GM19468 (cell line): ENCODE measurements around the gene COMMD10.
"Not testable (repeated sequence)": the region's sequence is repeated elsewhere in the genome, so short reads cannot be mapped to it uniquely, and the experiment has no call there.

Experiments used
- ATAC-seq: cut with Tn5 transposase; IDR thresholded peaks from one replicate; pipeline ENCODE4 v1.9.1; 2021; ENCODE audit warnings: mild to moderate bottlenecking, moderate library complexity, moderate number of reproducible peaks; ENCODE audit not compliant: unreplicated experiment; ENCODE audit errors: extremely low read depth

COMMD10 gene

DNA sequence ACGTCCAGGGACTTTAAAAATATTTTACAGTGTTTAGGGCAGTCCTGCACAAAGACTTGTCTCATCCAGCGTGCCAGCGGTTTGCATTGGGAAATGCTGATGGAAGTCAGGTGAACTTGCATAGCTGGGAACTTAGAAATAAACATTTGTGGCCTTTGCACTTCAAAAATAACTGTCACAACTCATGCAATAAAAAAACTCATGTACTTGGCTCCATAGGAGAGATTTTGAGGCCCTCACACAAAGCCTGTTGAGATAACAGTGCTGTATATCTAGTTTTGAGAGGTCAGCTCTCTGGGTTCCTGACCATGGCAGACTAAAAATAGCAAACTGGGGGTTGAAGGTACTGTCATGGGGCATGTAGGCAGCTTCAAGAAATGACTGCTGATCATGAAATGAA lies 5.5 kb downstream of the COMMD10 start:
- ATAC-seq: no peak

DNA sequence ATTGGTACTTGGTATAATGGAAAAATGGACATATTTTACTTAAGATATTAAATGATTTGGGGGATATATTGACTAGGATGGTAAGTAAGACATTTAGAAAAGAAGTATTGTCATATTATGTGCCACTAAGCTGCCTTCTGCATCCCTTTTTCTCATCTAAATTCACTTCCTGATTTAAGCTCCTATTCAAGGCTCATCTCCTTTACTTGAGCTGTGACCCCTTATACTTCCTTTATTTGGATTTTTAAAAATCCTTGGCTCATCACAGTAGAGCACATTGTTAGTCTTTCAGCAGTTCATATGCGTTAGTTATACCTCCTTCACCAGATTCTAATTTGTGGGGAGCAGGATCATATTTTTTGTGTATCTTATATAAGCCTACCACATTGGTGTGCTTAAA lies 6.6 kb downstream of the COMMD10 start:
- no peak for ATAC-seq

DNA sequence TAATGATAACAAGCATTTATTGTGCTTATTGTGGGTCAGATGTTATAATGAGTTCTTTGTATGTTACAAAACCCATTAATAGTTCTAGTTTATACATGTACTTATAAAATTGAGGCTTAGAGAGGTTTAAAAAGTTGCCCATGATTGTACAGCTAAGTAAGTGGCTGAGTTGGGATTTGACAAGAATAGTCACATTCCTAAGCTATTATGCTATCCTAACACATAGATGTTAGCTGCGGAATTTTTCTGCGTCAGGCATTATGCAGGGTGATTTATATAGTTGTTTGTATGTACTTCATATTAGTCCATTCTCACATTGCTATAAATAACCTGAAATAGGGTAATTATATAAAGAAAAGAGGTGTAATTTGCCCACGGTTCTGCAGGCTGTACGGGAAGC lies 12.5 kb downstream of the COMMD10 start:
- no peak for ATAC-seq

DNA sequence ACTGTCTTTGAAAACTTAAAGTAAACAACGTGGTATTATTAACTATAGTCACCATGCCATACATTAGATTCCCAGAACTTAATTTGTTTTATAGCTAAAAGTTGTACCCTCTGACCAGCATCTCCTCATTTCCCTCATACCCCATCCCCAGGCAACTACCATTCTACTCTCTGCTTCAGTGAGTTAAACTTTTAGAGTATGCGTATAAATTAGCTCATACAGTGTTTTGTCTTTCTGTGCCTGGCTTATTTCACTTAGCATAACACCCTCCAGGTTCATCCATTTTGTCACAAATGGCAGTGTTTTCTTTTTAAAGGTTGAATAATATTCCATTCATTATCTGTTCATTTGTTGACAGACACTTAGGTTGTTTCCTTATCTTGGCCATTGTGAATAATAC lies 14.2 kb downstream of the COMMD10 start:
- no peak for ATAC-seq

DNA sequence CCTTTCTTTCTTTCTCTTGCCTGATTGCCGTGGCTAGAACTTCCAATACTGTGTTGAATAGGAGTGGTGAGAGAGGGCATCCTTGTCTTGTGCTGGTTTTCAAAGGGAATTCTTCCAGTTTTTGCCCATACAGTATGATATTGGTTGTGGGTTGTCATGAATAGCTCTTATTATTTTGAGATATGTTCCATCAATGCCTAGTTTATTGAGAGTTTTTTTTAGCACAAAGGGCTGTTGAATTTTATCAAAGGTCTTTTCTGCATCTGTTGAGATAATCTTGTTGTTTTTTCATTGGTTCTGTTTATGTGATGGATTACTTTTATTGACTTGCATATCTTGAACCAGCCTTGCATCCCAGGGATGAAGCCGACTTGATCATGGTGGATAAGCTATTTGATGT lies 20.1 kb downstream of the COMMD10 start:
- ATAC-seq: not testable (repeated sequence)

DNA sequence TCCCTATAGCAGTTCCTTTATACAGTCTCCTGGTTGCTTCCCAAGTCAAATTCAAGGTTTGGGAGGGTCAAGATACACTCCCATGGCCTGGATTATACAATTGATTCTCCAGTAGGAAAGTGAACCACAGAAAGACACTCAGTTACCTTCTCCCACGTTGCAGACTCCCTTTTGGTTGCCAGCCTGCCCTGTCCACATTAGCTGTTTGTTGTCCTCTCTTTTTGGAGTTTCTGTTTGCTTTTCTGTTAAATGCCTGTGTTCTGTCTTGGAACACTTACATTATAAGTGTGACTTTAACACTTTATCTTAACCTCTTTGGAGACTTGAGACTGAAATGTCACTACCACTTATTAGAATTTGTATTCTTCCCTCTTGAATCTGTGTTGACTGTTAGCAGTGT lies 30.3 kb downstream of the COMMD10 start:
- ATAC-seq: no peak

DNA sequence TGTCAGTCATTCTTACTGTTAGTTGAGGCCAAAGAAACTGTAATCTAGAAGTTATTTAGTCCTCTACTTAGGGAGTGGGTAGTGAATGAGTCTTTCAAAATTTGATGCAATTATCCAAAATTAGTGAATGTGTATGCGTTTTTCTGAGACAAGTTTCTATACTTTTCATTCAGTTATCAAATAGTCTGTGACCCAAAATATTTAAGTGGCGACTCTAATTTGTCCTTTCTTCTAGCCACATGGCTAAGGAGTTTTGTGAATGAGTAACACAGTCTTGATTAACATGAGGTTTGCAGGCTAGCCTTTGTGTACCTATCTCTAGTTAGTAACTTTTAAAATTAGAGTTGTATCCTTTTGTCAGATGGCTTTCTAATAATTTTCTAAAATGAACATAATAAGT lies 45.6 kb downstream of the COMMD10 start:
- no peak for ATAC-seq

DNA sequence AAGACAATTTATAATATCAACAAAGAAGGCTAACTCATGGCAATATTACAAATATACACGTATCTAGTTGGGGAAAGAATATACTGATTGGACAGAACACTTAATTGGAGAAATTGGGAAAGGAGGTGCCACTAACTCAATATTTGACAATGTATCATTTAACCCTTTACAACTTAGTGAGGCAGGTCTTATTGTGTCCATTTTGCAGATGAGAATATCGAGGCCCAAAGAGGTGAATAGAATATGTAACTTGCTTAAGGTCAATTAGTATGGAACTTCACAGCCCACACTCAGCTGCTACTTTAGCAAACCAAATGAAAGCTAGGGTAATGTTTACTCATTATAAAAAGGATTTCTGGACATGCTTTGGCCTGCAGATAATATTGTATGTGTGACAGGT lies 46.2 kb downstream of the COMMD10 start:
- ATAC-seq: no peak

DNA sequence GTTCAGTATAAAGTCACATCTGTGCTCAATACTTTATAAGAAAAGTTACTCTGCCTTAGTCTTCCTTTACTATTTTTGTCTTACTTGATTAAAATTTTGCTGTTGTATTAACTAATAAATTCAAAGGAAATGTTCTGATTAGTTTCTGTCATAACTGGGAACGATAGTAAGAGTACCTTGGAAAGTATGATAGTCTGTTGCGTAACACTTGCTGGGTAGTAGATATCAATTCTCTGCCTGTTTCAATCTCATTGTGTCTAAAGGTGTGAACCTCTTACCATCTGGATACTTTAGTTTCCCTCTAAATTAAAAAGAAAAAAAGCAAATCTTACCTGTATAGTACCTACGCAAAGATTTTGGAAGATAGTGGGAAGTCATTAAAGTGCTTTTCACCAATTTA lies 48.5 kb downstream of the COMMD10 start:
- ATAC-seq: no peak

DNA sequence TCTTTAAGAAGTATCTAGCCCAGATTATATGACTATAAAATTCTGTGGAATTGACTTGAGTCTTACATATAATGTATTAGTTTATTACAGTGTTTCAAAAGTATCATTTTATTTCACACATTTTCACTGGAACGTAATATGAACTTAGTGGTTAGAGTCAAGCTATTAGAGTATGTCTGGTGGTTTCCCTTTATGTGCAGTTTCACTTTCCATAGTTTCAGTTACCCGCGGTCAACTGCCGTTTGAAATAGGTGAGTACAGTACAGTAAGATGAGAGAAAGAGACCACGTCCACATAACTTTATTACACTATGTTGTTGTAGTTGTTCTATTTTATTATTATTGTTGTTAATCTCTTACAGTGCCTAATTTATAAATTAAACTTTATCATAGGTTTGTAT lies 50.5 kb downstream of the COMMD10 start:
- peak; percentile 96 for ATAC-seq

DNA sequence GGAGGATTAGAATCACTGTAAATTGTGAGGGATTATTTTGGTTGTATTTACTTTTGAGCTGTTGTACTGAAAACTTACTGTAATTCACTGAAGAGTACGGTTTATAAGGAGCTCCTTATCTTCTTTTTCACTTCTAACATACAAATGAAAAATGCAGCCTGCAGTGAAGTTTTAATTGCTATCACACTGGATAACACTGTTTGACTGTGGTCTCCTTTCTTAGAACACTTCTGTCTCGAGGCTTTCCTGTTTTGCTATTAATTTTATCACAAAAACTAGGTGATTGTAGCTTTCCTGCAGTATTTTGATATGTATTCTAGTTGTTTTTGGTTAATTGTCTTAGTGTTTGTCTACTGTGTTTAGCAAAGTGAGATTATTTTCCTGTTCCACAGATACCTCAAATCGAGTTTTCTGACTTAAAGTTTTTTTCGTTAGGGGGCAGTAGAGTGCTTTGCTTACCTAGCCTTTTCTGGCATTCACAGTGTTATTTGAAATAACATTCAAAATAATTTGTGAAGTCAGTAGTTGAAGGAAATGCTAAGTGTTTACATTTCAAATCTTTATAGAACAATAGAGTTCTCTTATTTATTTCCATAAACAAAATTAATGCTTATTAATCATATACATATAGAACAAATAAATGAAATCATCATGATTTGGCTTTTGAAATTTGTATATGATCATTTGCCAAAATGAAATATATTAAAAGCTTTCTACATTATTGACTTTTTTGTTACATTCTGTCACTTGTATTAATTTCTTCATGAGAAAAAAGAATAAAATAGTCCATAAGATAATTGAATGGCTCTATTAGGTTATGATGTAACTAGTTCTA lies 52.9 kb downstream of the COMMD10 start:
- ATAC-seq: no peak

DNA sequence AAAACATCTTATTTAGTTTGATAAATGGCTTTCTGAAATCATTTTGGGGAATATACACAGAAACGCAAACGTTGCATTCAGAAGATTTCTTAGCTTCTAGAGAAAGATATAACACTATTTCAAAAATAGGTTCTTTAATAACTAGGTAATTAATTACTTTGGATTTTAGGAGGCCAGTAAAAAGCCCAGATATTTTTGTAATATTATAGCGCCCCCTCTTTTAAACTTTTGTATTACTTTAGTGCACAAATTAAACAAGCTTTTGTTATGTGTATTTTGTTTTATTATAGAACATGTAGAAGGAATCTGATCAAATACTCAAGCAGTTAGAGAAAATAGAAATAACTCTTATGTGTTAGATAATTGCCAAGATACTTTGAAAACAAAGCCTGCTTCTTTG lies 57.7 kb downstream of the COMMD10 start:
- ATAC-seq: no peak

DNA sequence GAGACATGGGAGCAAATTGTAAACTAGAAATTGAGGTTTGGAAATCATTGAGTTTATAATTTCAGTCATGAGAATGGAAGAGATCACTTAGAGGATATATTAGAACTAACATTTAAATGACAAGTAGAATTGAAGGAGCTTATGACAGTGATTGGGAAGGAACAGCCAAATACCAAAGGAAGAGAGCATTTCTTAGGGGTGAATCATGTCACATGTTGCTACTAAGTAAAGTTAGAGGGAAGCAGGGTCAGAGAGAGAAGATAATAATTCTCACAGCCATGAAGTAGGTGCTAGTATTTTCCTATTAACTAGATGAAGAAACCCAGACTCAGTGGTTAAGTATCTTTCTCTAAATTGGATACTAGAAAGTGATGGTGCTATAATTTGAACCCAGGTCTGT lies 59.3 kb downstream of the COMMD10 start:
- no peak for ATAC-seq

DNA sequence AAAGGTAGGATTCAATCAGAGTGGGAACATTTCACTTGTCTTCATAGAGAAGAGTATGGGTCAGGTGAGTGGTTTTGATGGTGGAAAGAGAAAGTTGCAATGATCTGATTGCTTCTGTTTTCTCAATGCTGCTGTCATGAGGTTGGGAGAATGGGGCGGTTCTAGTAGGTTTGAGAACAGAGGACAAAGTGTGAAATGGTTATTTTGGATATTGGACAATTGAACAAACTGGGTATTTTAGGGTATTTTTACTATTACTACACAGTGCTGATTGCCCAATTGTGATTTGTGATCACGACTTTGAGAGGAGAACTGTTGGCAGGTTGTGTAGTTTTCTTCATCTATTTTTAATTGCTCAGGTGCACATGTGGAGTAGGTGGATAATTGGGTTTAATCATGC lies 60.2 kb downstream of the COMMD10 start:
- no peak for ATAC-seq

DNA sequence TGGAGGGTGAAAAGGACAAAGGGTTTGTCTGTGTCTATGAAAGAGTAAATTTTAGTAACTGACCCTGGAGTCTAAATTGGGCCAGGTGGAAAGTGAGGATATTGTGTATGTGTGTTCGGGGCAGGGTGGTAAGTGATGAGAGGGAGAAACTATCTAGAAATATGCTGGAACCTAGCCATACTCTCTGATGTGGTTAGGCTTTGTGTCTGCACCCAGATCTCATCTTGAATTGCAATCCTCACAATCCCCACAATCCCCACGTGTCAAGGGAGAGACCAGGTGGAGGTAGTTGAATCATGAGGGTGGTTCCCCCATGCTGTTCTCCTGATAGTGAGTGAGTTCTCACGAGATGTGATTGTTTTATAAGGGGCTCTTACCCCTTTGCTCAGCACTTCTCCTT lies 60.6 kb downstream of the COMMD10 start:
- no peak for ATAC-seq

DNA sequence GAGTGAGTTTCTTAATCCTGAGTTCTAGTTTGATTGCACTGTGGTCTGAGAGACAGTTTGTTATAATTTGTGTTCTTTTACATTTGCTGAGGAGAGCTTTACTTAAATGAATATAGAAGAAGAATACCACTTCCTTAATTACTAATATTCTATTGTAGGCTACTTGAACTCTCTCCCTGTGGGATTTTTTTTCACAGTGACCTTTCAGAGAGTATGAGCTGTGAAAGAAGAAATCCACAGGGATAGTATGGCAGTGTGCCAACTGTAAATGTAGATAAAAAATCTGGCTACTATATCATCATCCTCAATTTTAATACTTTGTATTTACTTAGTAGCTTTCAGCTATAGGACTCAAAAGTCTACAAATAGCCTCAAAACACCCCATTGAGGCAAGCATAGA lies 67.3 kb downstream of the COMMD10 start:
- ATAC-seq: no peak

DNA sequence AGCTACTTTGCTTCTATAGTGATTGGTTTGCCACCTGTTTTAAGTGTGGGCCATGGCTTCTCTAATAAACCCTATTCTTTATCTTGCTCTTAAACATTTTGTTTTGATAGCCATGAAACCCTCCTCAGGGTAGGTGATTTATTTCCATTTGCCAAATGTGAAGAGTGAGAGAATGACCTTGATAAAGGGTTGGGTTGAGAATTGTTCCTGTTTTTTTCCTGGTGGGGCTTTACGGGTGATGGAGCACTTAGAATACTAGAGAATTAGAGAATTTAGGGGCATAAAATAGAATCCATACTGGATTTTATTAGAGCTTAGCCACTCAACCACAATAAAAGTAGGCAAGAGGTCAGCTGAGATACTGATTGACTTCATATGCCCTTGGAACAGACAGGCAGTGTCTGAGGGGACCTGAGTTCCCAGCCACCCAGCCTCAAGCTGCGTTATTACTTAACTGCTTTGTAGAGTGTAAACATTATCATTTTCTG lies 68.9 kb downstream of the COMMD10 start:
- ATAC-seq: no peak

DNA sequence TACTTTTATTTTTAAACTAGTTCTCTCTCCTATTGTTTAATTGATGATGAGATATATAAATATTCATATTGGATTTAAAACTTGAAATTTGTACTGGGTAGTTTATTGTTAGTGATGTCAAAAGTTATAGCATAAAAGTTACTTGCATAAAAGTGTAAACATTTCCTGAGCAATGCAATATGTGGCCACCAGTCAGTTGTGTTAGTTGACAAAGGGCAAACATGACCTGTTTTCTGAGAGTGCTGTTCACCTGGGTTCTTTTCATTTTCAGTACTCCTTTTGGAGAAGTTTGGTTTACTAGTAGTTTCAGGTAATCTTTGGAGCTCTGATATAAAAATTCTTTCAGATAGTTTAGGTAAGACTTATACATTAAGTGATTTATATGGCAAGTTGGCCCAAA lies 69.4 kb downstream of the COMMD10 start:
- no peak for ATAC-seq

DNA sequence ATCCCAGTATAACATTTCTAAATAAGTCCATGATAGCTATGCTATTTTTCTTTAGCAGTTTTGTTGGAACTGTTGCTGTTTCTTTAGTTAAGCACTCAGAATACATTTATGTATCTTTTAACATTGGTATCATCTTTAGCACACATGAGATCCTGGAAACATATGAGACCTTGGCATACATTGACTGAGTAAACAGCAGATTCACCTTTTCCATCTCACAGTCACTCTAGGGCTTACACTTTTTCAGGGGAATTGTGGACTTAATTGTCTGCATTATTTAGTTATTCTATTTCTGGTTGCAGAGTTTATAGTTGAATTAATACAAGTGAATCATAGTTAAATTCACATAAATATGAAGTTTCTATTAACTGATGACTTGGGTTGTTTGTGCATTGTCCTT lies 70.1 kb downstream of the COMMD10 start:
- ATAC-seq: no peak

DNA sequence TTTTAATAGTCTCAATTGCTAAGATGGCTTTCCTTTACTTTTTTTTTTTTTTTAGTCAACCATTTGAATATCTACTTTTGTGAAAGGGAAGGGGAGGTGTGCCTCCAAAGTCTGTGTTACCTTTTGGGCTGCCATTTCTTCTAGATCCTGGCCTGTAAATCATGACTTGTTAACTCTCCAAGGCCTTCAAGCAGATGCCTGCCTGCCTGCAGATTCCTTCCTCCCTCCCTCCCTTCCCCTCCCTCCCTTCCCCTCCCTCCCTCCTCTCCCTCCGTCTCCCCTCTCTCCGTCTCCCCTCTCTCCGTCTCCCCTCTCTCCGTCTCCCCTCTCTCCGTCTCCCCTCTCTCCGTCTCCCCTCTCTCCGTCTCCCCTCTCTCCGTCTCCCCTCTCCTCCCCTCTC lies 73.1 kb downstream of the COMMD10 start:
- no peak for ATAC-seq

DNA sequence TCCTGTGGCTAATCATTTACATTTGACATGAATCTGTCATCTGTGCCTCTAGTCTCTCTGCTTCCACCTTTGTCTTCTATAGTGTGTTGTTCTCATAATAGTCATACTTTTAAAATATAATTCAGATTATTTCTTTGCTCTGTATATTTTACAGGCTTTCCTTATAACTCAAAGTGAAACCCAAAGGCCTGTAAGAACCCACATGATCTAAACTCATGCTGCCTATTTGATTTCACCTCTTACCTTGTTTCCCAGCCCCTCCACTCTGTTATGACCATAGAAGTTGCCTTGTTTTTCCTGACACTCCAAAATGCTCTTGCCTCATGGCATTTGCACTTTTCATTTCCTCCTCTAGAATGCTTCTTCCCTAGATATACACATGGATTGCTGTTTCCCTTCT lies 74.2 kb downstream of the COMMD10 start:
- ATAC-seq: no peak

DNA sequence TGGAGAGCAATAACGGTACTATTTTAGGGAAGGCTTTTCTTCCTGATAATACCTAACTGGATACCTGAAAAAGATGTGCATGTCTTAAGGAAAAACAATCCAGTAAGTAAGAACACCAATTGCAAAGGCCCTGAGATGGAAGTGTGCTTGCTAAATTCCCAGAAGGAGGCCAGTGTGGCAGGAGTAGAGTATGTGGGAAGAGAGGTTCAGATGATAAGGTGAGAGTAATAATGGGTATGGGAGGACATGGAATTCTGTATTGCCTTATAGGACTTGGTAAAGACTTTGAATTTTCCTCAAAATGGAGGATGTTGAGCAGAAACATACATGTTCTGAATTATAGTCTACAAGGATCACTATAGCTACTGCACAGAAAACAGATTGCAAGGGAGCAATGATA lies 89.3 kb downstream of the COMMD10 start:
- ATAC-seq: no peak
